HG02642 (cell line): Measurements from ENCODE around the gene CREBBP.

Experiments used
- ATAC-seq: cut with Tn5 transposase; IDR thresholded peaks from one replicate; pipeline ENCODE4 v1.9.1; 2021; ENCODE audit warnings: mild to moderate bottlenecking; ENCODE audit not compliant: unreplicated experiment, poor library complexity

CREBBP gene

DNA sequence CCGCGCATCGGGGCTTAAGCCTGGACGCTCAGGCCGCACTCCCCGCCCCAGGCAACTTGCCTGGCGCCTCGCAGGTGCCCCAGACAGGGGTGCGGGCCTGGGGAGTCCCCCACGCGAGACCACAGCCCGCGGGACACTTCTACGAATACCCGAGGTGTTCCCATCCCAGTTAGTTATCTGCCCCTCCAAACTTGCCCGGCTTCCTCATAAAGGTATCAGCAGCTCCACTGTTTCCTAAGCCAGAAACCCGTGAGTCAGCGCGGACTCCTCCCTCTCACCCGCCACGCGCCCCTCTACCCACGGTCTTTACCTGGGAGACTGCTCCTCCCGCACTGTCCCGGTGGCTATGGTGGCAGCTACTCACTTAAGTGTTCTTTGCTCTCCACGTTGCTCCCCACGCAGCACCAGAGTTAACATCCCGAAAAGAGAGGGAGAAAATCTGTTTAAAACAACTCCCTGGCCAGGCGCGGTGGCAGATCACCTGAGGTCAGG lies 1.0 kb upstream of the CREBBP start:
- no peak for ATAC-seq

DNA sequence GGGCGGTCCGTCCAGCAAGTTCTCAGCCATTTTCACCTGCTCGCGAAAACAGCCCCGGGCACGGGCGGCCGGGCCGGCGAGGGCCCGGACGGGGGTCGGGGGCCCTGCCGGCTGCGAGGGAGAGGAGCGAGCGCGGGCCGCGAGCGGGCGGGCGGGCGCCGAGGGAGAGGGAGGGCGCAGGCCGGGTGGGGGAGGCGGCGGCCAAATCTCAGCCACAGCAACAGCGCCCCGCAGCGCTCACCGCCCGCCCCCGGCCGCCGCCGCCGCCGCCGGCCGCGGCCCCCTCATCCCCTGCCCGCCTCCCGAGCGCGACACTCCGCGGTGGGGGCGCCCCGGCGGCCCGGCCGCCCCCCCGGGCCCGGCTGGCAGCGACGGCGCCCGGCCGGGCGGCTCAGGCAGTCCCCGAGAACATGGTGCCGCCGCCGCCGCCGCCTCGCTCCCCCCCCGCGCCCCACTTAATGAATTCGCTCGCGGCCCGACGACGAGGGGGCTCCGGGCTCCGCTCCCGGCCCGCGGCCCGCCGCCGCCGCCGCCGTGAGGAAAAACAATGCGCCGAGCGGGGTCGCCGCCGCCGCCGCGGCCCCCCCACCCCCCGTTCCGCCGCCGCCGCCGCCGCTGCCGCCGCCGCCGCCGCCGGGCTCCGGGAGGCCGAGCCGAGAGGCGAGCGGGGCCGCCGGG lies 487 bp downstream of the CREBBP start:
- peak; percentile 61 for ATAC-seq

DNA sequence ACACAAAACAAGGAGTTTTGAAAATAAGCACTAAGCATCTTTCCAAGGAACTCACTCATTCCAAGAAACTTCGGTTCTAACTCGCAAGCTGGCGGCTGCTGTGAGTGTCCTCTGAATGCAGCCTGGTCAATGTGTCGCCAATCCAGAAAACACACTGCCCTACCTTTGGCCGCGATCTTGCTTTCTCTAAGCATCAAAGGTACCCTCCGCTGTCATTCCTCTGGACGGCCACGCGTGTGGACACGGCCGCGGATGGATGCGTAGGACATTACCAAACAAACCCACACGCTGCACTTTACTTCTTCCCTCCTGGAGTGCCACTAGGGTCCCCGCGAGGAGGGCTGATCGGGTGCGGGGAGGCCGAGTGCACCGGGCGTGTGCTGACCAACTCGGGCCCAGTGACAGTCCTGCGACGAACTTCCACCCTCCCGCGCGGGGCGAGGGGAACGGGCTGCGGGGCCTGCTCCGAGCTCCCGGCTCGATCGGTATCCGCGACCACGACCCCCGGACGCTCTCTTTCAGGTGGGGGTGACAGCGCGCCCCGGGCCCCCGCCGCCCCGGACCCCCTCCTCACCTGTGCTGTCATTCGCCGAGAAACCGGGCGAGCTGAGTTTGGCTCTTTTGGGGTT lies 1.1 kb downstream of the CREBBP start:
- peak; percentile 9 for ATAC-seq

DNA sequence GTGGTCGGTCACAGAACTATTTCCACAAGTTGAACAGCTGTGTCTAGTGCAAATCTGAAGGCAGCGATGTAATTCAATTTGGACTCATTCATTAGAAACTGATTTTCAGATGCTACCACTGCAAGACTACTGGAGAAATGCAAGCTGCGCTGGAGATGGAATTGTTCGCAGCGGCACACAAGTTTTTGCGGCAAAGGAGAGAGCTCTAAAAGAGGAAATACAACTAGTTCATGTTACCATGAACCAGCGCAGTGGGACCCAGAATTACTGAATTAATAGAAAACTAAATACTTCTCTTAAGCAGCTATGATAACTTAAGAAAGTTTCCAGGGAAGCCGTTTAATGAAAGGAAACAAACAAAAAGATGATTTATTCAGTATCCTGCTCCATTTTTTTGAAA lies 1.9 kb downstream of the CREBBP start:
- ATAC-seq, result no peak

DNA sequence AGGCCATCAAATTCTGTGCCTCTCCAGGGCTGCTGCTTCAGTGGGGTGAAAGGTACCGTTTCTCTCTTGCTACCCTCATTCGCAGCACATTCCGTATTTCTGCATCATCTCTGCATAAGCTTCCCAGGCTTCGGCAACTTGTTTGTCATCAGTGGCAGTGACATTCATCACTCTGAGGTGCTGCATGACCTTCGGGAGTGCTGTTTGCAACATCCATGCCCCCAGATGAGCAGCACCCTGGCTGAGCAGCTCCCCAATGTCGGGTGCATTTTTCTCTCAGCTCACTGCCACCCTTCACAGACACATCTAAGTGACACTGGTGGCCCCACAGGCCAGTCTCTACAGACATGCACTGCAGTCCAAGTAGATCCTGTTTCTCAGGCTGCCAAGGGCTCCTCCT lies 3.8 kb downstream of the CREBBP start:
- ATAC-seq, result no peak

DNA sequence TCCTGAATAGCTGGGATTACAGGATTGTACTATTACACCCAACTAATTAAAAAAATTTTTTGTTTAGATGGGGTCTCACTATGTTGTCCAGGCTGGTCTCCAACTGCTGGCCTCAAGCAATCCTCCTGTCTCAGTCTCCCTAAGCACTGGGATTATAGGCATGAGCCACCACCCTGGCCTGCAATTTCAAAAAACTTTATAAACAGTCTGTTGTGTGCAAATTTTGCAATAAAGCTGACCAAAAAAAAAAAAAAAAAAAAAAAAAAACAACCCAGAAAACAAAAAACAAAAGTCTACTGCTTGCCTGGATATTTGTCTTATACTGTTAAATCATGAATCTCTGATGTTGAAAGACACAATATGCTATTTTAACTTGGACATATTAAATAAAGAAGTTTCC lies 4.4 kb downstream of the CREBBP start:
- no peak for ATAC-seq

DNA sequence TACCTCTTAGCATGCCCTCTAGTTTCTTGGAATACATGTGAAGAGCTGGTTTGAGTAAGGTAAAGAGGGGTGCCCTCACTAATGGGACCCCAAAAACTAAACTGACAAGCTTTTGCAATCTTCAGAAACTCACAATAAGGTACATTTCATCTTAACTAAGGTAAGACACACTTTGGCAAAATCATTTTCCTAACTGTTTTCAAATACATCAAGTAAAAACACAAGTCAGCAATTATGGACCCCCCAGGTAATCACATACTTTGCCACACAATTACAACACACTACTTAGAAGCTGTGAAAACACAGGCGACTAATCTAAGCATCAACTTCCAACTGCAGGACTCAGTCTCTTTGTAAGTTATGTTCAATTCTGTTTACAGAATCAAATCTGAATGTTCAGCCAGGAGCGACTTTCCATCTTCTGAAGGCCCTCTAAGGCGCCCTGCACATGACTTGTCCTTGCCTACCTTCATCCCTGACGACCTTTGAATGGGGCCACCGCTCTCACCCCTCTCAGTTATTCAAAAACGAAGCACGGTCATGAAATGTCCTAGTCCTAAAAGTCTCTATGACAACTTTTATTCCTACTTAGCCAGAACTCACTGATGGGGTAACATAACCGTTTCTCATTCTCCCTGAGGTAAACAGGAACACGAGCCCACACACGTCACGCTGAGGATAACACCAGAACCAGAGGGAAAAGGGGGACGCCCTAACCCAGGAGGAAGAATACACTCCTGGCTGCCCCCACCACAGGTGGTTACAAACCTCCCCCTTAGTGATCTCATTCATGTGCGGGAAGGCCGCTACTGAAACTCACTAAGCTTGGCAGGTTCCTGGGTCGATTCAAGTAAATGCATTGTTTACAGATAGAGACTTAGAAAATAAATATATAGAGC lies 5.5 kb downstream of the CREBBP start:
- no peak for ATAC-seq

DNA sequence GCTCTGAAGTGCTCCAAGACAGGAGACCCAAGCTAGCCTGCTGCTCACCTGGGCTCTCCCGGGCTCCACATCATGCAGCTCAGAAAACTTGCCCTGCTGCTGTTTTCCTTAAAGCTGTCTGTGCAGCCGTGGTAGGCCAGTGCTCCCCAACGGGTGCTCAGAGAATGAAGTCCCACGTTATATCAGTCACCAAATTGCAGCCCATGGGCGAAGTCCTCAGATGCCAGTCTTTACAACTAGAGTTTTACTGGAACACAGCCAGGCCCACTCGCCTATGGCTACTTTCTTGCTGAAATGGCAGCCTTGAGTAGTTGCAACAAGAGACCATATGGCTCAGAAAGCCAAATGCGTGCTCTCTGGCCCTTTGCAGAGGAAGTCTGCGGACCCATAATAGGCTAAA lies 6.3 kb downstream of the CREBBP start:
- no peak for ATAC-seq

DNA sequence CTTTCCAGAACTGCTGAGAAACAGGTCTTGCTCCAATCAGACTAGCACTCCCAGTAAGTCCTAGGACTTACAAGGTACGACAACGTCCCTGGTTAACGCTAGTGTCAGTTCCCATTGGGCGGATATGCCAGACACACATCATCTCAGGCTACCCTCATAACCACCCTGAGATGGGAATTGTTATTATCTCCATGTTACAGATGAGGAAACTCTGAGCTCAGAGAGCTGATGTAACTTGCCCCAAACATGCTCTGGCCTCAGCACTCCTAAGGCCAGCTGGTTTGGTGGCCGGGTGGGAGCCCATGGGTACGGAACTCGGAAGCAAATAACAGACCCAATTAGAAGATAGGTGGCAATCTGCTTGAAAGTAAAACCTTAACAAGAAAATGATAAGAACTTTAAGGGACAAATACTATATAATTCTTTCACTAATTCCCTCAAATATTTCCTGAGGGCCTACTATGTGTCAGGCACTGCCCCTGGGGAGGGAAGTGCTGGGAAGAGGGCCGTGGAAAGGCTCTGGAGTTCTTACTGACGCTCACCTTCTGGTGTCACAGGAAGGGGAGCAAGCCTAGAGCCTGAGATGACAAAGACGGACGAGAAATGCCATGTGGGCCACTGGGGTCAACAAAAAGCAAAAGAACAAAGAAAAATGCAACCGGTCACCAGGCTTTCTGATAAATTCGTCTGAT lies 6.9 kb downstream of the CREBBP start:
- no peak for ATAC-seq

DNA sequence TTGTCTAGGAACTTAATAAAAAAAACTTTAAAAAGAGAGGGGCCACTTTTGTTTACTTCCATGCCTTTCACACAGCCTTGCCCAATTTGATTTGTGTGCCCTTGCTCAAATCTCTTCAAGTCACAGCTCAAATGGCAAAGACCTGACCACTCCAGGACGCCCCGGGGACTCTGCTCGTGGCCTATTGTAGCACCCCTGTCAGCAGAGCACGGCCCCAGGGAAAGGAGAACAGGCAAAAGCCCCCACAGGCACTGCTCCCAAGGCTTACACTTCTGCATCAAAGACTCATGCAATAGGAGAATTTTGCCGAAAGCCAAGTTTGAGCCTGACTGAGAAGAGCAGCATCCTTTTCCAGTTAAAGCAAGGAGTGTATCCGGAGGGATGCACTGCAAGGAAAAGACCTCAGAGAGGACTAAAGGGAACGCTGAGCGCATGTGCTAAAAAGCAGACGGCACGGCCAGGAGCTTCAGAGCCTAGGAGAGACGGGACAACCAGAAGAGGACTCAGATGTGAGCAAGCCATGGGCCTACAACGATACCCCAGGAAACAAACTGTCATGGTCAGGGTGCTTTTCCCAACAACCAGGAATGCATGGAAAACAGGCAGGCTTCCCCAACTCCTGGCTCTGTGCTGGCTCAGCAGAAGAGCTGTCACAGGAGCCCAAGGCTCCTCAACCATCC lies 8.2 kb downstream of the CREBBP start:
- no peak for ATAC-seq

DNA sequence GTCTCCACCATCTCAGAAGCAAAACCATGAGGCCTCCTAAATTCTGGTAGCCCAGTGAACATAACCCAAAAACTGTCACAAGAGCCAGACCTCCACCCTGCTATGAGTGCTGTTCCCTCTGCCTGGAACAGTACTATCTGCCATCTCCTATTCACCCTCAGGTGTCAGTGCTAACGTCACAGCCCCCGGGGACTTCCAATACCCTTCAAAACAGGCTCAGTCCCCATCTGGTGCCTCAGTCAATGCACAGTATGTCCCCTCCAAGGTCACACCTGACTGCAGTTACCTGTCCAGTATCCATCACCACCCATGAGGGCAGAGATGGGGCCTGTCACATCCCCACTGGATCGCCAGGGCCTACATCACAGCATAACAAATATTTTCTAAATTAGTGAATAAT lies 11.5 kb downstream of the CREBBP start:
- ATAC-seq, result no peak

DNA sequence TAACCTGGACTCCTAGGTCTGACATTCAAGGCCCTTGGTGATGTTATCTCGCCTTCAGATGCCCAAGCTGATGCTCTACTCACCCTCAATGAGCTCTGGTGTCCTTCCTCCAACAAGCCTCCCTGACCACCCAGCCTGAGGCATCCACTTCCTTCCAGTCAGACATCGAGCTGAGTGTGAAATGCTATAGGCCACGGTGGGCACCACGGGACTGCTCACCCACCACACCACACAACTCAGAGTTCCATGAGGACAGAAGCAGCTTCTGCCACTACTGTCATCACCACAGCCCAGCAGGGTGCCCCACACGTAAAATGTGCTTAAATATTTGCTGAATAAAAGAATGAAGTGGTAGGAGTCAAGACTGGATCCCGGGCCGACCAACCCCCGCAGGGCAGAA lies 12.0 kb downstream of the CREBBP start:
- no peak for ATAC-seq

DNA sequence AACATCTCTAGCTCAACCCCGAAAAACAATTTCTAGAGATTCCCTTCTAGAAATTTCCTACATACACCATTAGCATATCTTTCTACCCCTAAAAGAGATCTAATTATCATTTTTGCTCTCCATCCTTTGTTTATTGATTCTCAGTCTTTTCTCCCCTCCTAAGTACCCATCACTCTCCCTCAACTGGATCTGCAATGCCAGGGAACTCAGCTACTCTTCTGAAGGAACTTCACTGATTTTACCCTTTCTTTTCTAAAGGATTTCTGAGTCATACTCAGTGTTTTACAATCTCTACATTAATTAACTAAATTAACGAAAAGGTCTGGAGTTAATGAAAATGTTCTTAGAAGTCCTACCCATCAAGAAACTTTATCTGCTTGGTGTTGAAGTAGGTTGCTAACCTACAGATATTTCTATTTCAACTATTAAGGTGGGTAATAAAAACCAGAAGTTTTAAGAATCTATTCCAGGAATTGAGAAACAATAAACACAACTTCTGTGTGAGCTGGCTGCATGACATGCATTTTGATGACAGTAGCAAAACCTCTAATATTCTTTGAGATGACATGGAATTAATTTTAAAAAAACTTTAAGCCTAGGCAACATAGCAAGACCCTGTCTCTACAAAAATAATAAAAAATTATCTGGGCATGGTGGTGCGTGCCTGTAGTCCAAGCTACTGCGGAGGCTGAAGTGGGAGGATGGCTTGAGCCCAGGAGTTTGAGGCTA lies 13.6 kb downstream of the CREBBP start:
- no peak for ATAC-seq

DNA sequence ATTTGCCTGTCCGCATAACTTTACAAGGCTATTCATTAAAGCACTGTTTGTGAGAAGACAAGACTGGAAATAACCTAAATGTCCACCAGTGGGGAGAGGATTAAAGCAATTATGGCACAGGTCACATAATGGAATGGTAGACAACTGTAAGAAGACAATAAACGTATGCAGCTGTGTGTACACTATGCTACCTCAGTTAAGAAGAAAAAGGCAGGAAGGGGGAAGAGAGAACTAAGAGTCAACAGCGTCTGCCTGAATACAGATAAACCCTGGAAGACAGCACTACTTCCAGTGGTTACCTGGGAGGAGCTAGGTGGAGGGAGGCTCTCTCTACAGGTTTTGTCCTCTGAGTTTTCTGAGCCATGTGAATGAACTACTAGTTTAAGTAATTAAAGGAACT lies 15.3 kb downstream of the CREBBP start:
- no peak for ATAC-seq

DNA sequence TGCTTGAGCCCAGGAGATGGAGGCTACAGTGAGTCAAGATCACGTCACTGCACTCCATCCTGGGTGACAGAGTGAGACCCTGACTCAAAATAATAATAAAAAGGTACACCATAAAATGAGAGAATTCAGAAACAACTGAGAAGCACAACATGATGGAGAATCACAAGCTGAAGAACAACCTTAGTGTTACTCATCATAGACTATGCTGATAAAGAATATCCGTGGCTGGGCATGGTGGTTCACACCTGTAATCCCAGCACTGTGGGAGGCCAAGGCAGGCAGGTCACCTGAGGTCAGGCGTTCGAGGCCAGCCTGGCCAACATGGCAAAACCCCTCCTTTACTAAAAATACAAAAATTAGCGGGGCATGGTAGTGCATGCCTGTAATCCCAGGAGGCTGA lies 16.0 kb downstream of the CREBBP start:
- ATAC-seq, result no peak

DNA sequence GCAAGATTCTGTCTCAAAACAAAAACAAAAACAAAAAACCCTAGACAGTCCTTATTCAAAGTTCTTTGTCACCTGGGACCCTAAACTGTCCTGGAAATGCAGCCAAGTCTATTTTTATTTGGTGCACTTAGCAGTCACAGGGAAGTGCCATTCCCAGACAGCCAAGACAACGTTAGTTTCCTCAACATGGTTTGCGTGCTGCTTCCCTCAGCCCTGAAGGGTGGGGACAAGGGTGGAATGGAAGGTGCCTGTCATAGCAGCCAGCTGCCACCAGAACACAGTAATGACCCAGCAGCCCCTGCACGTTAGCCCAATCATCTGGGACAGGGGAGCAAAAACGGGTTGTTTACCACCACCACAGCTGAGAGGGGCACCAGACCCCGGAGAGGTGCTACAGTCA lies 16.9 kb downstream of the CREBBP start:
- ATAC-seq, result no peak

DNA sequence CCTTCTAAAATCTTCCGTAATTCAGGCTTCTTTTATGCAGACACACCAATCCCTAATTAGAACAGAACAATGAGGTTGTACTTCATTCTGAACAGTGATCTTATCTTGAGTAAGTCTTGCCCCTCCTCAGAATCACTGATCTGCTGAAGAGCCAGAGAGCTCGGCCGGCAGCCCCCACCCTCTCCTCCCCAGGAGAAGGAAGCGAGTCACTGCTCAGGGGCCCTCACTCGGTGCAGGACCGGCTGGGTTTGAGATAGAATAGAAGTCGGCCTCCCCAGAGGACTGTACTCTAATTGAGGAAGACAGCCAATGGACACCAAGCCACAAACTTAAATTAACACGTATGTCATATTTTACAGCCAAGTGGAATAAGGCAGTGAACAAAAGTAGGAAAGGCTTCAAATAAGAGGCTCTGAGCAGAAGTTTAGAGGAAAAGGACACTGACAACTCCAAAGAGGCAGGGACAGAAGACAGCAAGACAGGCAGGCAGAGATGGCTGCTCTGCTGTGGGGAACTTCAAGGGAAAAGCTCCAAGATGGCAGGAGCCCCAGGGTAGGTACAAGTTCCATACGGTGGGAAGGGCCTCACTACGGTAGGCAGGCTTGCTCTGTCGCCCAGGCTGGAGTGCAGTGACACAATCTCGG lies 18.6 kb downstream of the CREBBP start:
- ATAC-seq, result no peak

DNA sequence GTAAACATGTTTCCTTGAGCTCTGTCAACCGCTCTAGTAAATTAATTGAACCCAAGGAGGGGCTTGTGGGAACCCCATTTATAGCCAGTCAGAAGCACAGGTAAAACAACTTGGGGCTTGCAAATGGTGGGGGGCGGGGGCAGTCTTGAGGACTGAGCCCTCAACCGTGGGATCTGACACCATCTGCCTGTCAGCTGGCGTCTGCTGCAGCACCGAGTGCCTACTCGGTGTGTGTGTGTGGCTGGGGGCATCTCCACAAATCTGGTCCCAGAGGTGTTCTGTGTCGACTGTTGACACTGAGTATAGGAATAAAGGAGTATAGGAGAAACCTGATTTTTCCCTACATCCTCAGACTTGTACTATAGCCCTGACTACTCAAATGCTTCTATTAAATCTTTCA lies 20.6 kb downstream of the CREBBP start:
- ATAC-seq, result no peak

DNA sequence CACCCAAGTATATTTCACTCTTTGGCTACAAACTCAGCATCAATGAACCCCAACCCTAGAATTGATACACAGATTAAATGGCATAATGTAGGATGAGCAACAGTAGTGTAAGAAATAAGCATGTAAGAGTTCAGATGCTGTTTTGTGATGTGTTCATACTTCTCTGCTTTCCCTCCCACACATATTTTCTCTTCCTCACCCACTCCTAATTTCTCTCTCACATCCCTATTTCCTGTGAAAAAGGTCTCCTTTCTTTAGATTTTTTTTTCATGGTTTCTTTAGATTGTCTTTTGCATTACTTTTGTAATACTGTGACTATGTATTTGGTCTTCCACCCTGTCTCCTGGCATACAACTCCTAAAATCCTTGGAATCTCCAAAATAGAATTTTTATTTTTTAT lies 21.7 kb downstream of the CREBBP start:
- no peak for ATAC-seq
